Midbrain (tissue), 1 donor: ENCODE measurements around the gene ADPRHL1.
A peak's percentile ranks its signal among the peaks of the same experiment; 100 is the strongest.

Experiments
- DNase-seq: peaks from one replicate; lab custom pipeline; 2025; lab: John Stamatoyannopoulos, UW

ADPRHL1 gene

DNA sequence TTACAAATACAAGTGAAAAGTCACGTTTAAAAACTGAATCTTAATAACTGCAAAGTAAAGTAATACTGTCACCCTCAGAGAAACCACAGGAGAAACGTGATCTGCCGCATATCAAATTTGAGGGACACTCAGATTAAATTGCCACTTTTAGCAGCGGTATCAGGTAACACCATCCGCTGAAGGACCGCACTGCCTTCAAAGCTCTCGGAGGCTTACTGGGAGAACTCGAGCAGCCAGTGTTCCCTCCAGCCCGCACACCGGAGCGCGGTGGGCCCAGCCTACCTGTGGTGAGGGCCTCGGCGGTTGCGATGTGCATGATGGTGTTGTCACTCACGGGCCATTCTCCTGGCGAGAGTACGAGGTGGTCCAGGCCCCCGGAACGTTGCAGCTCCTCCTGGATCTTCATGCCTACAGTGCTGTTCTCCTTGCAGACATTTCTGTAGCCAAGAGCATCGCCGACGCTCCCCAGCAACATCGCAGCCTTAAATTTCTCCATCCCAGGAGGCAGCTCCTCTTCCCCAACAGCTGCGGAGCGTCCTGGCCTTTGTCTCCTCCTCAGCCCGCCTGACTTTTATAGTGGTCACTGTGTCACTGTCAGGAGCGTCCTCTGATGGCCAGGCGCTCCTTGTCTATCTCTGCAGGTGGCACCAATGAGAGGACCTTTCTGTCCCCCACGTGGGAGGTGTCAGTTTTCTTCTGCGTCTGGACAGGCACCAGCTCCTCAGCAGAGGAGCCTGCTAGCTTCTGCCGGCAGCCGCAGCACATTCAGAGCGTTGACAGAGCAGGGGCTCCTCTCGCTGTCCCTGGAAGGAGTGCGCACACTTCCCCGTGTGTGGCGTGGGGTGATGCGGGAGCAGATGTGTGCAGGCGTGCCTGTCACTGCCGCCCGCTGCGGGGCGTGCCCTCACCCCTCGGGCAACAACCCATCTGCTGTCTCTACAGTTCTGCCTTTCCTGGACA, at the start of gene ADPRHL1:
Gene ADPRHL1 (minus strand): TSS at position 547 of the 960 bp plus-strand sequence. CDS start 51 bp downstream, at position 496.
- no peak for DNase-seq

DNA sequence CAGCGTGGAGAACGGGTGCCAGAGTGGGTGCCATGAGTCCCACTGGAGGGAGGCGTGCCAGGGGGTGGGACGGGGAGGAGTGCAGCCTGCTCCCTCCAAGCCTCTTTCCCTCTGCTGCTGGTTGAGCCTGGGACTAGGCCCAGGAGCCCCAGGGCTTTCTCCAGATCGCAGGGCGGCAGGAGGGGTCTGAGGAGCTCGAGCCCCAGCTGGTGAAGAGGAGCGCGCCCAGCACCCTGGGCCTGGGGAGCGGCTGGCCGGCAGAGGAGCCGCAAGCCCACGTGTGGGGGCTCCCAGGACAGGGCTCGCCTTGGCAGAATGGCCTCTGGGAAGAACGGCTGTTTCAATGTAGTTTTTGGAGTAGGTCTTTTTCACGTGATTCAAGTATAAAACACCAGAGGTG, 49.4 kb upstream of the ADPRHL1 start:
- DNase-seq = no peak

DNA sequence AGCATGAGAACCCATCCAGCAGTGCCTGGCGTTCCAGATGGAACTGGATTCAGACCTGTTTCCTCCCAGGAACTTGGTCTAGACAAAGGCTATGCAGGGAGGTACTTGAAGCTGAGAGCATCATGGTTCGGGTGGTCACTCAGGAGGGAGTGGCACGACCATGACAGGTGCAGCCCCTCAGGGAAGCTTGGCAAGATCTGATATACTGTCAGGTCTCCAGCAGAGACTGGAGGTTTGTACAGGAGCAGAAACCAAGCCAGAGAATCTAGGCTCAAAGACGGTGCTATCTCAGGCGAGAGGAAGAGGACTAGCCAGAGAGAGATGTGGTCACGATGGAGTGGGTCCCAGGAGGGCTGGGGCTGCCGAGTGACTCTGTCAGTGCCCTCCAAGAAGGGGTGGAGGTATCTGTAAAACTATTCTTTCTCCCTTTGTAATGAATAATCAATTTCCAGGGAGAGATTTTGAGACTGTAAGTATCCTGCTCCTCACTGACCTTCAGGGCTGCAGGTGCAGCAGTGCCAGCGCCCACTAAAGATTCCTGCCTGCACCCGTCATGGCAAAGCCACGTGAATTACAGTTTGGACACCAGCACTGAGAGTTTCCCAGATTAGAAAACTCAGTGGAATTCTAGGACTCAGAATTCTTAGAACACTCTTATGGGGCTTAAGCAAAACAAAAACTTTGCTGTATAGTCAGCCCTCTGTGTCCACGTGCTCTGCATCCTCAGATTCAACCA, 47.4 kb upstream of the ADPRHL1 start:
- DNase-seq = no peak

DNA sequence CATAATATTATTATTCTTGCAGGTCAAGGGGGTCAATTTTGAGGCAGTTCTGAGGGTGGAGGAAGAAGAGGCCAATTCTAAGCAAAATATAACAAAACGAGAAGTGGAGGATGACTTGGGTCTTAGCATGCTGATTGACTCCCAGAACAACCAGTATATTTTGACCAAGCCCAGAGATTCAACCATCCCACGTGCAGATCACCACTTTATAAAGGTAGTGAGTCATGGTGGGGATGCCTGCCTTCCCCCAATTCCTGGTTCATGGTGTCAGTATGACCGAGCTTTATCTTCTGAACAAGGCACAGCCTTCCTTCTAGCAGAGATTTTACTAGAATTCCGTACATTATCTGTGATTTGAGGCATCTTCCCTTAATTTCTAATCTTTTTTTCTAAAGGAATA, 46.6 kb upstream of the ADPRHL1 start:
- no peak for DNase-seq

DNA sequence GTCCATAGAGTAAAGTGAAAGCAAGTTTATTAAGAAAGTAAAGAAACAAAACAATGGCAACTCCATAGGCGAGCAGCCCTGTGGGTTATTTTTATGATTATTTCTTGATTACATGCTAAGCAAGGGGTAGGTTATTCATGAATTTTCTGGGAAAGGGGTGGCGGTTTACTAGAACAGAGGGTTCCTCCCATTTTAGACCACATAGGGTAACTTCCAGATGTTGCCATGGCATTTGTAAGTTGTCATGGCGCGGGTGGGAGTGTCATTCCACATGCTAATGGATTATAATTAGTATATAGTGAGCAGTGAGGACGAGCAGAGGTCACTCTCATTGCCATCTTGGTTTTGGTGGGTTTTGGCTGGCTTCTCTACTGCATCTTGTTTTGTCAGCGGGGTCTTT, 45.6 kb upstream of the ADPRHL1 start:
- DNase-seq = no peak

DNA sequence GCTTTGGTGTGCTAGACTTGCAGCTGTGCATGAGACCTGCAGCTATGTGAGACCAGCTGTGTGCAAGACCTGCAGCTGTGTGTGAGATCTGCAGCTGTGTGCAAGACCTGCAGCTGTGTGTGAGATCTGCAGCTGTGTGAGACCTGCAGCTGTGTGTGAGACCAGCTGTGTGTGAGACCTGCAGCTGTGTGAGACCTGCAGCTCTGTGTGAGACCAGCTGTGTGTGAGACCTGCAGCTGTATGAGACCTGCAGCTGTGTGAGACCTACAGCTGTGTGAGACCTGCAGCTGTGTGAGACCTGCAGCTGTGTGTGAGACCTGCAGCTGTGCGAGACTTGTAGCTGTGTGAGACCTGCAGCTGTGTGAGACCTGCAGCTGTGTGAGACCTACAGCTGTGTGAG, 43.9 kb upstream of the ADPRHL1 start:
- DNase-seq = no peak

DNA sequence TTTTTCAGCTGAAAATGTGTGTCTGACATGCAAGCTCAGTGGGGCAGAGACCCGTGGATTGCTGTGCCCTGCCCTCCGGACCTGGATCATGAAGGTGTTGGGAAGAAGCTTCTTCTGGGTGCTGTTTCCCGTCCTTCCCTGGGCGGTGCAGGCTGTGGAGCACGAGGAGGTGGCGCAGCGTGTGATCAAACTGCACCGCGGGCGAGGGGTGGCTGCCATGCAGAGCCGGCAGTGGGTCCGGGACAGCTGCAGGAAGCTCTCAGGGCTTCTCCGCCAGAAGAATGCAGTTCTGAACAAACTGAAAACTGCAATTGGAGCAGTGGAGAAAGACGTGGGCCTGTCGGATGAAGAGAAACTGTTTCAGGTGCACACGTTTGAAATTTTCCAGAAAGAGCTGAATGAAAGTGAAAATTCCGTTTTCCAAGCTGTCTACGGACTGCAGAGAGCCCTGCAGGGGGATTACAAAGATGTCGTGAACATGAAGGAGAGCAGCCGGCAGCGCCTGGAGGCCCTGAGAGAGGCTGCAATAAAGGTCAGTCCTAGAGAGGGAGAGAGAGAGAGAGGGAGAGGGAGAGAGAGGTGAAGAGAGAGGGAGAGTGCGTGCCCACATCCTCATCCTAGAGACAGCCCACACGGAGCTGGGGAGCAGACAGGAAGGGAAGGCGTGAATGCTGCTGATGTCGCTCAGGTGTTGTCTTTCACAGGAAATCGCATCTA, 42.4 kb upstream of the ADPRHL1 start:
- no peak for DNase-seq

DNA sequence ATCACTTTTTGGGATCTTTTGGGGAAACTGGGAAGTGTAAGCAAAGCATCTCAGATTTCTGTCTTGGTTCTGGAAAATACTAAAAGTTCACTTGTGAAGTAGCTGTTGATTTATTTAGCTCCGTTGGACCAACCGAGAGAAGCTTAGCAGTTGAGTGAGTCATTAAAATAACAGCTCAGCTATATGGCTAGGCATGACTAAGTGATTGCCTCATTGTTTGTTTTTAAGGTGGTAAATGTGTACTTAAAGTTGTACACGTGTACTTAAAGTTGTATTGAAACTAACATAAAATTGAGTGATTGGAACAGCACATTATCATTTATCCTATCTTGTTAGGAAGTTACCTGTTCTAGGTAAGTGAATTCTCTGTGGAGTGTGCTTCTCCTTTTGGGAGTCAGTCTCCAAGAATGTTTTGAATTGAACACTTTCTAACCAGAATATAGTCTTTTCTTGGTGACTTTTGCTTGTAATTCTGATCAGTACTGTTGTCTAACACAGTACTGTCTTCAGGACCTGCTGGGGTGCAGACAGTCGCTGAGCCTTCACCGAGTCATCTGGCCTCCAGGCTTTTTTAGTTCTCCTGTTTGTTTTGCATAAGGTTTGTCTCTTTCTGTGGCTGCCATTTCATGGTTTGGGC, 40.1 kb upstream of the ADPRHL1 start:
- DNase-seq = no peak

DNA sequence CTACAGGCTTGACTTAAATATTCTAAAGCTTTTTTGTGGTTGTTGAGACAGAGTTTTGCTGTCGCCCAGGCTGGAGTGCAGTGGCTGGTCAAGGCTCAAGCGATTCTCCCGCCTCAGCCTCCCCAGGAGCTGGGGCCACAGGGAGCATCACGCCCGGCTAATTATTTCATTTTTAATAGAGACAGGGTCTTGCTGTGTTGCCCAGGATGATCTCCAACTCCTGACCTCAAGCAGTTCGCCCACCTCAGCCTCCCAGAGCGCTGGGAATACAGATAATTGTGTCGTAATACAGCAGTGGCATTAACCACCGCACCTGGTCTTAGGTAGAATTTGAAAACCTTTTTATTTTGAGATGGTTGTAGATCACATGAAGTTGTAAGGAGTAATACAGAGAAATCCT, 38.7 kb upstream of the ADPRHL1 start:
- DNase-seq = no peak

DNA sequence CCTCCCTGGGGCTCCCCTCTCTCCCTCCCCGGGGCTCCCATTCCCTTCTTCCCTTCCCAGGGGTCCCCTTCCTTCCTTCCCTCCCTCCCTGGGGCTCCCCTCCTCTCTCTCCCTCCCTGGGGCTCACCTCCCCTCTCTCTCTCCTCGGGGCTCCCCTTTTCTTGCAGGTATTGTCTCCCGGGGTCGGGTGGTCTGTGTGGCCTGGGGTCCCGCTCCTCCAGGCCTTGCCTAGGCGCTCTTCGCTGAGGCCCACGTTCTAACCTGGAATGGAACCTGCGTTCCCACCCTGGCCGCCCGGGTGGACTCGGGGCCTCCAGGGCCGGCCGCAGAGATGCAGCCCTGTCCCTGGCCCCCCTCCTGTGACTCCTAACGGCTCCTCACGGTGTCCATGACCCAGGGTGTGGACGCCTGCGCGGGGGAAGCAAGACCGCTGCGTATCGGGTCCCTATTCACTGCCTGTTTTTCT, 38.2 kb upstream of the ADPRHL1 start:
- no peak for DNase-seq

DNA sequence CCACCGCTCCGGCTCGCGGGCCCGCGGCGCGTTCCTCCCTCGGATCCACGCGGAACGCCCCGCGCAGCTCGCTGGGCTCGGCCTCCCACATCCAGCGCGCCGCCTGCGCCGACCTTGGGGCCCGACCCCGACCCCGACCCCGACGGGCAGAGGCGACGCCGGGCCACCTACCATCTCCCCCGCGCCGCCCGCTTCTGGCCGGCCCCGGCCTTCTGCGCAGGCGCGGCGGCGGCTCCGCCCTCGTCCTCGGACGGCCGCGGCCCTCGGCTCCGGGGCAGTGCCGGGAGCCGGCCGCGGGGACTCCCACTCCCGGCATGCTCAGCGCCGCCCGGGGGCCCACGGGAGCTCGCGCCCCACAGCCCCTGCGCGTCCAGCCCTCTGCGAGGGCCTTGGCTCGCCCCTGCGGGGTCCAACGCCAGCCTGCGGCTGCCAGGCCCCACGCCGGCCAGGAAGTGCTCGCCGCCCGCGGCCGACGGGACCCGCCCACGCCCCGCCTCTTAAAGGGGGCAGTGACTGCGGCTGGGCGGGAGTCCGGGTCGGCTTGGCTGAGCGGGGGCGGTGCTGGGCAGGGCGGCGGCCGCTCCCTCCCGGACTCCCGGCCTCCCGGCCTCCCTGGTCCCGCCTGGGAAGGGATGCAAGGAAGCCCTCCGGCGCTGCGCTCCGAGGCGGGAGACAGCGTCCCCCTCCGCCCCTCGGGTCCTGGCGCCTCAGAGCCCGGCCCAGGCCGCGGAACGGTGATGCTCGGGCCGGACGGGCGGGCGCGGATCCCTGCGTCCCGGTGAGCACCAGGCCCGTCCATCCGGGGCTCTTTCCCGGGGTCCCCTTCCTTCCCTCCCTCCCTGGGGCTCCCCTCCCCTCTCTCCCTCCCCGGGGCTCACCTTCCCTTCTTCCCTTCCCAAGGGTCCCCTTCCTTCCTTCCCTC, 37.5 kb upstream of the ADPRHL1 start, which contains the start of gene DCUN1D2:
Gene DCUN1D2 (minus strand): TSS at position 216 of the 922 bp plus-strand sequence. CDS start 42 bp downstream, at position 174.
- DNase-seq = peak; percentile 95

DNA sequence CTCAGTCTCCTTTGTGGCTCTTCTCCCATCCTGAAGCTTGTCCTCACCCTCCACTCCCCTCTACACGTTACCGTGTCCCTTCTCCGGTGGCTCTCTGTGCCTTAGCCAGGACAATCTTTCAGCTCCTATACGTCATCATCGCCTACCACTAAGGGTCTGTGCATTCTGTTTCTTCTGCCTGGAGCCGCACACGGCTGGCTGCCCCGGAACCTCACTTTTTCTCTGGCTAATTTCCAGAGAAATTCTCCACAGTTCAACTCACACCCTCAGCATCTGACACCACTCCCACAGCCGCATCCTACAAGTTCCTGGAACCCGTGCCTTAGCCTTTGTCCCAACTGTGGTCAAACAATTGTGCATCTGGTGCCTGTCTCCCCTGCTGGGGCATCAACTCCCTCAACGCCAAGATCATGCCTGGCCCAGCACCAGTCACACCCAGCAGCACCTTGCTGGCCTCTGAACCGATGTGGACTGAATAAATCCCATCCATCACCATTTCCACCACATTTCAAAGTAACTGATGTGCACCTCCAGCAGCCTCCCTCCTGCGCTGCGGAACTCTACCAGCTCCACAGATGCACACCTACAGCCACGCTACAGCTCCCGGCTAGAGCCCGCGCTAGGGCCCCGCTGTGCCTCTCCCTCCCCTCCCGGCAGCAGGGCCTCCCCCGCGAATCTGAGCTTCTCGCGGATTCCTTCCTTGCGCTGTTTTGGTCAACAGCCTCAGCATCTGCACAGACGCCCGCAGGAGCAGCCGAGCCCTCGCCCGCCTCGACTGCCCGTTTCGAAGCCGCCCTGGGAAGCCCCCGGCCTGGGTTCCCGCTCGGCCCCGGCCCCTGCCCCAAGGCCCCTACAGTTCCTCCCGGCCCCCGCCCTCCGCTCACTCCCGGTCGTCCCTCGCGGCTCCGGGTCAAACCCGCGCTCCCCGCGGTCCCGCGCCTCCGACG, 36.5 kb upstream of the ADPRHL1 start:
- DNase-seq = peak; percentile 43

DNA sequence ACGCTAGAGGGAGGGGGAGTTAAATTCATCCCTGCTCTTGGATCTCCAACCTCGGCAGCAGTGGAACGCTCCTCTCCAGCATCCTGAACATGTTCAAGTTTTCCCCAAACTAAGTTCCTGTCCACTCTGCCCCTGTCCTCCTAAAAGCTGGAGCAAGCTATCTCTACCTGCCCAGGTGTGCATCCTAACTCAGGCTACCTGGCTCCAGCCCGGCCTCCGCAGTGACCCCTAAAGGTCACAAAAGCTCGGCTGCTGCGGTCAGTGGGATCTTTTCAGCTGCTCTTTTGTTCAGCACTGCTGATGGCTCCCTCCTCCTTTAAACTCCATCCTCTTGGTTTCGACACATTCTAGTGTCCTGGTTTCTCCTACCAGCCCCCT, 35.9 kb upstream of the ADPRHL1 start:
- no peak for DNase-seq

DNA sequence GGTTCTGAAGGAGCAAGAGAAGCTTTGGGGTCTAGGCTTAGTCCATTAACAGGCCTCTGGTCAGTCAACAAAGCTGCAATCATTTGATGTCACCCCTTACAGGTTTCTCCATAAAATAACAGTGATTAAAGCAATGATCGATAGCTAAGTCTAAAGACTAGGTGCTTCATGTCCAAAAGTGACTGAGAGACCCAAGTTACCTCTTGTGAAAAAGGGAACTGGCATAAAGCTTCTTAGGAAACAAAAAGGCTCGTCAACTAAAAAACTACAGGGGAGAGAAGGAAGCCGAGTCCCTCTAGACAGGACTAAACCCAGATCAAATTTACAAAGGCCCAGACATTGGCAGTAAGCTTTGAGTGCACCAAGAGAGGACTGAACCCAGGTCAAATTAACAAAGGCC, 35.0 kb upstream of the ADPRHL1 start:
- DNase-seq = no peak

DNA sequence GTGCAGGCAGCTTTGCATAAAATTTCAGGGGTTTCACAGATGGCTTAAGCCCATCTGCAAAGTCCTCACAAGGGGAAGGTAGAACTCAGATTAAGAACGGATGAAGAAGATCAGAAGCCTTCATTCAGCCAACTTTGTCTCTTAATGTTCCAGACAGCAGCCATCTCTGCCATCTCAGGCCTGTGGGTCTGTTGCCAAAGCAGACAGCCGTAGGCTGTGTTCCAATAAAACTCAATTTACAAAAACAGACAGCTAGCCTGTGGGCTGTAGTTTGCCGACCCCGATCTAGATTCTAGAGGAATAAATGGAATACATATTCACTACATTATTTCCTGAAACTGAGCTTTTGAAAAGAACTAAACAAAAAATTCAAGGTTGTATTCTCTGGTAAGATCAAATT, 33.4 kb upstream of the ADPRHL1 start:
- no peak for DNase-seq

DNA sequence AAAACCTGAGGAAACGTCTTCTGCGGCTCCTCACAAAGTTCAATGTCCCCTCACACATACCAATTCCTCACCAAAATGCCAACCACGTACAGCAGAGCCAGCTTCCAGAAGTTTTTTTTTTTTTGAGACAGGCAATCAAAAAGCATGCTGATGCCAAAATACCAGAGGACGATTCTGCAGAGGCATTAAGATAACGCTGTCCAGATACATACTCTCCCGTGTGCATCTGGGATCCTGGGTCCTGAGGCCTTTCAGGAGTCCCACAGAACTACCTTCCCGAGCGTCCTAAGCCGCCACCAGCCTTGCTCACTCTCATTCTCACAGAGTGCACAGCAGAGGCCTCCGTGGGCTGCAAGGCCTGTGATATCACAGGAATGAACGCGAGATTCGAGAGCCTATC, 32.3 kb upstream of the ADPRHL1 start:
- no peak for DNase-seq

DNA sequence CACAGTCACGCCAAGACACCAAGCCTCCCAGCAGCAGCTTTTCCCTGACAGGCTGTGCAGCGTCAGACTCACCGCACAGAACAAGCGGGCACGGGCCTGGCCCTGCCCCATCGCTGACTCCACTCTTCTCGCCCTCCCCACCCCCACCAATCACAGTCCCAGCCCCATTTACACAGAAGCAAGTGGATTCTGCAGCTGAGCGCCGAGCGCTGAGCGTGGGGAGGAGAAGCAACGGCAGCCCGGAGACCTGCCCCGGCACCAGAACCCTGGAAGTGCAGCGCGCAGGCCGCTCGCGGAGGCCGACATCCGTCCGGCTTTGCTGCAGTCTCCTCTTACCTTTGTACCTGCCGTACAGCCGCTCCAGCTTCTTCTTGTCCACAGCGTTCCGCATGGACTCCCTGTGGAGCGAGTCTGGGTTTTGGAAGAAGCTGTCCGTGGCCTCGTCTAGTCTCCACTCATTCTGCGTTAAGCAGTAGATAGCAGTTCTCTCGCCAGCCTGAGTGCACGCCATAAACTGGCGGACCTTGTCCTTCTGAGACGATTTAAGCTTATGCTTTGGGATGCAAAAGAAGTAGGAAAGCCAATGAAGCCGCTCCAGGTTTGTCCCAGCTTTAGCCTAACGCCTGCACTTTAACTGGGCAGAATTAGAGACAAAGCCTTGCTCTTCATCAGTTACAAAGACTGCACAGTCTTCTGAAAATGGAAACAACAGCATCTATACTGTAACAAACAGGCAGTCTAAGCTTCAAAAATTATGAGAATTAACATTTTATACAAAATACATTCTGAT, 30.4 kb upstream of the ADPRHL1 start:
- peak; percentile 35 for DNase-seq

DNA sequence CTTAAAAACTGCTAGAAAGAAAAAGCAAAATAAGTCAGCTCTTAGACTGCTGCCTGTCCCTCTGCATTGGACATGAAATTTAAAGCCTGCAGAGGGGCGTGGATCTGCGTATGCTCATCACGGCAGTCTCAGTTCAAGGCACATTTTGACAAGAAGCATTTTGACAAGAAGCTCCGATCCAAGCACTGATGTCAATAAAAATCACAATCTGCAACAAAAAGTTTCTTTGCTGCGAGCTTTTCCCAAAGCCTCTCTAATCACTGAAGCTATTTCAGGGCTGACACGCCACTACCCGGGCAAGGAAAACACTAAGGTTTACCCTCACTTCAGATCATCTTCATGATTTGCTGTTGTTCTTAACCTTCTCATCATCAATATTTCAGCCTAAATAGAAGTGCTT, 29.8 kb upstream of the ADPRHL1 start:
- no peak for DNase-seq

DNA sequence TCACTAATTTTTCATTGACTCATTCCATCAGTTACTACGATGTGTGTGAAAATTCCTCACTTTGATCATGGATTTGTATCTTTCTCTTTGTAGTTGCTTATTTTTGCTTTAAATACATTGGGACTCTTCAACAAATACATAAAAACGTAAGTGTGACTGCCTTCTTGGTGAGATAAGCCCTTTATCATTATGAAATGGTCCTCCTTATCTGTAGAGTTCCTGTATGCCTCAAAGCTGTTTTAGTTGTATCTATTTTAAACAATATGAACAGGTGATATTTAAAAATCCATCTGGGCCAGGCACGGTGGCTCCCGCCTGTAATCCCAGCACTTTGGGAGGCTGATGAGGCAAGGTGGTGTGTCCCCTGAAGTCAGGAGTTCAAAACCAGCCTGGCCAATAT, 25.9 kb upstream of the ADPRHL1 start:
- DNase-seq = no peak
